ENCODE measurements around the gene WDR82.

WDR82 gene

GRCh38 chr3:52236424-52236886 is 42.0 kb downstream of the WDR82 start:
- H3K4me3 ChIP-seq (ENCODE audit: low read length): no peak overlapping the region
- TF ChIP-seq ZNF274 (IDR thresholded peaks at IDR 0.05; ENCODE audit: low read depth, low read length): no peak

- TF ChIP-seq ZNF274 (IDR thresholded peaks at IDR 0.05; ENCODE audit: low read depth, low read length): no peak
- H3K4me3 ChIP-seq (ENCODE audit: low read length): no peak overlapping the region
These were observed 43.7 kb downstream of the WDR82 start for GRCh38 chr3:52234516-52235447.

GRCh38 chr3:52233968-52234367 is 44.5 kb downstream of the WDR82 start:
- H3K4me3 ChIP-seq (ENCODE audit: low read length): no peak overlapping the region
- no peak for TF ChIP-seq ZNF274 (IDR thresholded peaks at IDR 0.05; ENCODE audit: low read depth, low read length)

- no peak for TF ChIP-seq ZNF274 (IDR thresholded peaks at IDR 0.05; ENCODE audit: low read depth, low read length)
- no peak overlapping the region for H3K4me3 ChIP-seq (ENCODE audit: low read length)
These were observed 45.3 kb downstream of the WDR82 start for GRCh38 chr3:52233108-52233591.

- no peak overlapping the region for H3K4me3 ChIP-seq (ENCODE audit: low read length)
- TF ChIP-seq ZNF274 (IDR thresholded peaks at IDR 0.05; ENCODE audit: low read depth, low read length): no peak
These were observed 46.0 kb downstream of the WDR82 start for GRCh38 chr3:52232279-52233107.

GRCh38 chr3:52231502-52232278 is 46.8 kb downstream of the WDR82 start:
- H3K4me3 ChIP-seq (ENCODE audit: low read length): no peak overlapping the region
- no peak for TF ChIP-seq ZNF274 (IDR thresholded peaks at IDR 0.05; ENCODE audit: low read depth, low read length)

- H3K4me3 ChIP-seq (ENCODE audit: low read length): no peak overlapping the region
- no peak for TF ChIP-seq ZNF274 (IDR thresholded peaks at IDR 0.05; ENCODE audit: low read depth, low read length)
These were observed 47.5 kb downstream of the WDR82 start for GRCh38 chr3:52230889-52231499.

- no peak for TF ChIP-seq ZNF274 (IDR thresholded peaks at IDR 0.05; ENCODE audit: low read depth, low read length)
These were observed 48.0 kb downstream of the WDR82 start for GRCh38 chr3:52230461-52230860.

GRCh38 chr3:52229656-52230055 is 48.8 kb downstream of the WDR82 start:
- no peak overlapping the region for H3K4me3 ChIP-seq (ENCODE audit: low read length)
- TF ChIP-seq ZNF274 (IDR thresholded peaks at IDR 0.05; ENCODE audit: low read depth, low read length): no peak

More at GRCh38 chr3:52230461-52230860, 48.0 kb downstream of the WDR82 start:
- no peak overlapping the region for H3K4me3 ChIP-seq (ENCODE audit: low read length)

GRCh38 chr3:52228751-52229291 is 49.6 kb downstream of the WDR82 start:
- H3K4me3 ChIP-seq (ENCODE audit: low read length): no peak overlapping the region
- no peak for TF ChIP-seq ZNF274 (IDR thresholded peaks at IDR 0.05; ENCODE audit: low read depth, low read length)

GRCh38 chr3:52228266-52228665 is 50.2 kb downstream of the WDR82 start:
- TF ChIP-seq ZNF274 (IDR thresholded peaks at IDR 0.05; ENCODE audit: low read depth, low read length): no peak
- no peak overlapping the region for H3K4me3 ChIP-seq (ENCODE audit: low read length)

GRCh38 chr3:52227766-52228165 is 50.7 kb downstream of the WDR82 start:
- no peak for TF ChIP-seq ZNF274 (IDR thresholded peaks at IDR 0.05; ENCODE audit: low read depth, low read length)
- H3K4me3 ChIP-seq (ENCODE audit: low read length): no peak overlapping the region

- TF ChIP-seq ZNF274 (IDR thresholded peaks at IDR 0.05; ENCODE audit: low read depth, low read length): no peak
- H3K4me3 ChIP-seq (ENCODE audit: low read length): no peak overlapping the region
These were observed 51.3 kb downstream of the WDR82 start for GRCh38 chr3:52227117-52227516.

All from GM08714 (cell line).